Suppressor macrophage treated with lipopolysaccharide for 4 hours (primary cell): ENCODE results near the gene GC.
"Not testable (repeated sequence)": the region's sequence is repeated elsewhere in the genome, so short reads cannot be mapped to it uniquely, and the experiment has no call there.

Experiments used
- DNase-seq: peaks from one replicate; pipeline ENCODE4 v3.0.0-alpha.2; 2020

GC gene

GRCh38 chr4:71783972-71784371 is at the start of gene GC:
Gene GC (minus strand): TSS chr4:71784079. CDS start chr4:71784018, 61 bp downstream.
- DNase-seq = no peak

- no peak for DNase-seq
These were observed 49.5 kb upstream of the GC start for GRCh38 chr4:71833232-71833900.

GRCh38 chr4:71832049-71832448 is 48.2 kb upstream of the GC start:
- no peak for DNase-seq

GRCh38 chr4:71830497-71831190 is 46.8 kb upstream of the GC start:
- DNase-seq = no peak

- DNase-seq = no peak
These were observed 44.6 kb upstream of the GC start for GRCh38 chr4:71828470-71828869.

- no peak for DNase-seq
These were observed 43.9 kb upstream of the GC start for GRCh38 chr4:71827826-71828225.

- no peak for DNase-seq
These were observed 32.9 kb upstream of the GC start for GRCh38 chr4:71816676-71817303.

GRCh38 chr4:71814433-71814832 is 30.6 kb upstream of the GC start:
- DNase-seq = no peak

GRCh38 chr4:71809805-71810204 is 25.9 kb upstream of the GC start:
- not testable (repeated sequence) for DNase-seq

GRCh38 chr4:71807469-71807868 is 23.6 kb upstream of the GC start:
- no peak for DNase-seq

- not testable (repeated sequence) for DNase-seq
These were observed 21.4 kb upstream of the GC start for GRCh38 chr4:71805230-71805629.

- DNase-seq = not testable (repeated sequence)
These were observed 20.3 kb upstream of the GC start for GRCh38 chr4:71804017-71804697.

GRCh38 chr4:71785959-71786358 is 2.1 kb upstream of the GC start:
- DNase-seq = no peak

- no peak for DNase-seq
These were observed 804 bp upstream of the GC start for GRCh38 chr4:71784569-71785197.

GRCh38 chr4:71777891-71778290 is 6.0 kb downstream of the GC start:
- no peak for DNase-seq

GRCh38 chr4:71775449-71775848 is 8.4 kb downstream of the GC start:
- DNase-seq = no peak

GRCh38 chr4:71774136-71774535 is 9.7 kb downstream of the GC start:
- no peak for DNase-seq

GRCh38 chr4:71773004-71773403 is 10.9 kb downstream of the GC start:
- DNase-seq = no peak

GRCh38 chr4:71772592-71772991 is 11.3 kb downstream of the GC start:
- no peak for DNase-seq

GRCh38 chr4:71771613-71772012 is 12.3 kb downstream of the GC start:
- no peak for DNase-seq

GRCh38 chr4:71769434-71769833 is 14.4 kb downstream of the GC start:
- DNase-seq = no peak

- DNase-seq = no peak
These were observed 15.8 kb downstream of the GC start for GRCh38 chr4:71768123-71768522.

- no peak for DNase-seq
These were observed 18.0 kb downstream of the GC start for GRCh38 chr4:71765821-71766383.
